GM19025 (cell line): ENCODE data around the gene TNPO1.

Experiments
- ATAC-seq: cut with Tn5 transposase; IDR thresholded peaks from one replicate; pipeline ENCODE4 v1.9.1; 2021; ENCODE audit warnings: mild to moderate bottlenecking, low read depth, moderate library complexity; ENCODE audit not compliant: unreplicated experiment

Gene TNPO1

DNA sequence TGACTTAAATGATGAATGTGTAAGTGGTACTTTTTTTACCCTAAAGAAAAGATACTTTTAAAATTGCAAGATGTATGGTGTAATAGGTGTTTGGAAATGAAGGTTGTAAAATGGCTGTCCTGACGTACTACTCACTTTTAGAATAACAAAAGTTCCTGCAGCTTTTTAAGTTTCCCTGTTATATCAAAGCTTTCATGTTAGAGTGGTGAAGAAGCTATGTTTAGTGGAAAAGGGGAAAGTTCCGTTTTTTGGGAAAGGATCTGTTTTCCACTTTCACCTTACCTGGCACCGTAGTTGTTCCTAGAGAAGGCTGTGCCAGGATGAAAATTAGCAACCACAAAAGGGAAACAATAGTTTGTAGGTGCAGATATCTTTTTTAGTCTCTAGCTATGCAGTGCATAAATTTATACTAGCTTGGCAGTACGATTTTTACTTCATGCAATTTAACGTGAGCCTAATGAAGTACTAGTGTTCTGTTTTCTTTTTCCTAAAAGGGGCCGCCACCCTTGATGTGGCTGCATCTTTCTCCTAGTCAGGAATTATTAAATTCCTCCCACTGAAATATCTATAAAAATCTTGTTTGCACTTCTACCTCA is 1.3 kb downstream of the TNPO1 start:
- ATAC-seq = no peak

DNA sequence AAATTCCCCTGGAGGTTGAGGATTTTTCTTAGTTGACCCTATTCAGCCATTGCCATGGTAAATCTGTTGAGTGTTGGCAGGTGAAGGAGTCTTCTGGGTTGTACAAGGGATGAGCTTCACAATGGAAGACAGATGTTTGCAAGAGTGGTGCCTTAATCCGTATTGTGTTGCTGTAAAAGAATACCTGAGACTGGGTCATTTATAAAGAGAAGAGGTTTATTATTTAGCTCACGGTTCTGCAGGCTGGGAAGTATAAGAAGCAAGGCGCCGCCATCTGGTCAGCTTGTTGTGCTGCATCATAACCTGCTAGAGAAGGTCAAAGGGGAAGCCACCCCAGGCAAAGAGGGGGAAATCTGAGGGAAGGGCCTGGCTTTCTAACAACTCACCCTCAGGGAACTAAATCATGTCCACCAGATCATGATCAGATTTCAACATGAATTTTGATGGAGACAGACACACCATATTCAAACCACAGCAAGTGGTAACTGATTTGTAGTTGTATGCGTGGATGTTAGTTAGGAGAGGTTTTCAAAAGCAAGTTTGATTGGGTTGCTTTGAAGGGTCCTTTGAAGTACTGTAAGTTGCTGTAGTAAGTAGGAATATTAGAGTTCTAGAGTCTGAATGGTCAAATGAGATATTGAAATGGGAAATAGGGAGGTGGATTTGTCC is 2.5 kb downstream of the TNPO1 start:
- ATAC-seq = no peak

DNA sequence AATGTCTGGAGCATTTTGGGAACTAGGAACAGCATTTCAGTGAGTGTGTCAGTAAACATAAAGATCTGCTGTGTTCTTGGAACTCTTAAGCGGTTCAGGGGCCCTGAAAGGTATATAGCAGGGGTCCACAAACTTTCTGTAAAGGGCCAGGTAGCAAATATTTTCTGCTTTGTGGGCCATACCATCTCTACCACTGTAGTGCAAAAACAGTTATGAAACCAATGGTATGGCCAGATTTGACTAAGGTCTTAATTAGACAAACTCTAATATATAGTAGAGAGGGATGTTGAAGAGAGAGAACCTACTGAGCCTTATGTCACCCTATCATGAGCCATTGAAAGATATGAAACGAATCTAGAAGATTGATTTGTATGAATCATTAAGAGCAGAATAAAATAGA is 5.3 kb downstream of the TNPO1 start:
- no peak for ATAC-seq

DNA sequence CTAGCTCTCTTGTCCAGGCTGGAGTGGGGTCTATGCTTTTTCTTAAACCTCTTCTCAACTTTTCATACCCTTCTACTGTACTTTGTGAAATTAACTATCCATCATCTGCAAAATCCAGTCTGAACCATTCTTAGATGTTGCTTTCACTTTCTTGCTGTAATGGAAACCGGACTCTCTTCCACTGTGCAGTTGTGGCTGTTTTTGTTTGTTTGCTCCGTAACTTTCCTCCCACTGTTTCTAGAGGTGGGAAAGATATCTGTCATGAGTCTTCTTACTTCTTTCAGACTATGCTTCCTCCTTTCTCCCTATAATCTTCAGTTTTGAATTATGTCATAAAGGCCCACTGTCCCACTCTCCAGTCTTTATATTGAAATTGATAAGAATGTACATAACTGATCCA is 6.5 kb downstream of the TNPO1 start:
- ATAC-seq = no peak

DNA sequence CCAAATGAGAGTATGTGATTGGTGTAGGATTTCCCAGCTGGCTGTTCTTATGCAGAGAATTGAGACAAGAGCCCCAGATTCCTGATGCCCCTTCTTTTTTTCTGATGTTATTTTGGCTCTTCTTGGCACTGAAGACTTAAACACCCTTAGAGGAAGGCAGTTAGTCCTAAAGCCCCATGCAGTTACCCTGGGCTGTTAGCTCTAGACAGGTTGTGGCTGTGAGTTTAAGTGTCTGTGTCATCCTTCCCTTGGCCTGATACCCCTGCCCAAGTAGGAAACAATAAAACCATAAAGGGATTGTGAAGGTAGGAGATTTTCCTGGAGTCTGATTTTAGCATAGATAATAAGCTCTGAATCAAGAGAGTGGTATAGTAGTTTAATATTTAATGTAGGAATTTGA is 13.2 kb downstream of the TNPO1 start:
- ATAC-seq = no peak

DNA sequence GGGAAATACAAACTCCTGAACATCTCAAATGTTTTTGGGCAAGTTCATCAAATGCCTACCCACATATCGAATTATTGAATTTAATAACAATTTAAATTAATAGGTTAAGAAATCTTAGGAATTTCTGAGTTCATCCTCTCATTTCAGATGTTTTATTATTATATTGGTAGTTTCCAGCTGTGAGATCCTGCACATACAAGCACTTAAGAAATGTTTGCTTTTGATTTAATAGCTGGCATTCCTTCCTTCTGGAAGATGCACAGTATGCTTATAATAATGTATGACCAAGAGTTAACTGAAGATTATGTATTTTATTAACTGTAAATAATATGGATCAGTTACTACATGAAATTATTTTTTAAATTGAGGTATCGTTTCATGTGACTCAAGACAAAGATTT is 13.9 kb downstream of the TNPO1 start:
- no peak for ATAC-seq

DNA sequence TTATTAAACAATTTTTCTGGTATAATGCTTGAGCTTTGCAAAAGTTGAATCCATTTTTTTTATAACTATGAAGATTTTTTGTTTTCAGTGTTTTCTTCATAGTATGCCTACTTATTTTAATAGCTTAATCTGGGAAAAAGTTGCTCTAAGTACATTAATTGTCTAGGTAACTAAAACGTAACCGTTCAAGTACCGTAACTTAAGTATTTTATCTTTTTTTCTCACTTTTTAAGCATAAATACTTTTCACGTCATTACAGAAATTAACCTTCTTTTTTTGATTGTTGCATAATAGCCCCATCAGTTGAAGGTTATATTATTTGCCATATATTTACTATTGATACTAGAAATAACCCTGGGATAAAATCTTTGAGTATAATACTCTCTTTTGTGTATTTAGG is 15.2 kb downstream of the TNPO1 start:
- no peak for ATAC-seq

DNA sequence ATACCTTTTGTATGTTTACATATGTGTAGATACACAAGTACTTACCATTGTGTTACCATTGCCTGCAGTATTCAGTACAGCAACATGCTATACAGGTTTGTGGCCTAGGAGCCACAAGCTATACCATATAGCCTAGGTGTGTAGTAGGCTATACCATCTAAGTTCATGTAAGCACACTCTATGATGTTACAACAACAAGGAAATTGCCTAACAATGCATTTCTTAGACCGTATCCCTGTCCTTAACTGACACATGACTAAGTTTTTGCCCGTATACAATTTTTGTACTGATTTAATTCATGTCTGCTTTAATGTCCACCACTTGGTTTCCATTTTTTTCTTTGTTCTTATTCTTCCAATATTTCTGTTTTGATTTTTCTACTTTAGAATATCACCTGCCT is 18.5 kb downstream of the TNPO1 start:
- no peak for ATAC-seq

DNA sequence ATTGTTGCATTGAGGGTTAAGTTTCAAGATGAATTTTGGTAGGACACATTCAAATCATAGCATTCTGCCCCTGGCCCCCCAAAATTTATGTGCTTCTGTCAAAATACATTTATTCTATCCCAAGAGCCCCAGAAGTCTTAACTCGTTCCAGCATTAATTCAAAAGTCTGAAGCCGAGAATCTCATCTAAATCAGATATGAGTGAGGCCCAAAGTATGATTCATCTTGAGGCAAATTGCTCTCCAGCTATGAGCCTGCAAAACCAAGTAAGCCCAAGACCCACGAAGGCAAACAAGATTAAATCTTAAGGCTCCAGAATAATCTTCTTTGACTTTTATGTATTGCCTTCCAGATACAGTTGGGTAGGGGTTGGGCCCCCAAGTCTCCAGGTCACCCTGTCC is 19.2 kb downstream of the TNPO1 start:
- ATAC-seq = no peak

DNA sequence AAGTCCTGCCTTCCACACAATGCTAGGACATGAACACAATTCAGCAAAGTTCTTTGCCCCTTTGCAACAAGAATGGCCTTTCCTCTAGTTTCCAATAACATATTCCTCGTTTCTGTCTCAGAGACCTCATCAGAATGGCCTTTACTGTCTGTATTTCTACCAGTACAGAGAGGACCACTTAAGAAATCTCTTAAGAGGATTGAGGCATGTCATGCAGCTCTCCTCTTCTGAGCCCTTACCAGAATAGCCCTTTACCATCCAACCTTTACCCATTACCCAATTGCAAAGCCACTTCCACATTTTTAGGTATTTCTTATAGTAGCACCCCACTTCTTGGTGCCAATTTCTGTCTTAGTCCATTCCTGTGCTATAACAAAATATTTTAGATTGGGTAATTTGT is 20.3 kb downstream of the TNPO1 start:
- ATAC-seq = no peak

DNA sequence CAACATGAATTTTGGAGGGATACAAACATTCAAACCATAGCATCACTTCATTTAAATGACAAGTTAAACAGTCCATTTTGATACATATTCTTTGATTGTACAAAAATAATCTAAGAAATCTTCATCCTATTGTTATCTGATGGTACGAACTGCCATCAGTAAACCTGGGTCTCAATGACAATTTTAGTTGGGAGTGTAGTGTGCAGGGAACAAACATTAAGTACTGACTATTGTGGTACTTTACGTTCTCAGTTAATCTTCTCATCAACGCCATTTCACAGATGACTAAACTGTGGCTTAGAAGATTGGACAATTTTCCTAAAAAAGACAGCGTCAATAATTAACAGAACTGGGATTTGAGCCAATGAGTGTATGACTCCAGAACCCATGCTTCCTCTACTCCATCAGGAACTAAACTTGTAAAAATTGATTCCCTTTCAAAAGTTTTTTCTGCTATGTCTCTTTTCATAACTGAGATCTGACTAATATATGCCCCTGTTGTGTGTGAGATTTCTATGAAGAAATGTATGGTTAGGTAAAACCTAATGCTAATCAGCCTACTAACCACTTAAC is 21.1 kb downstream of the TNPO1 start:
- ATAC-seq = no peak

DNA sequence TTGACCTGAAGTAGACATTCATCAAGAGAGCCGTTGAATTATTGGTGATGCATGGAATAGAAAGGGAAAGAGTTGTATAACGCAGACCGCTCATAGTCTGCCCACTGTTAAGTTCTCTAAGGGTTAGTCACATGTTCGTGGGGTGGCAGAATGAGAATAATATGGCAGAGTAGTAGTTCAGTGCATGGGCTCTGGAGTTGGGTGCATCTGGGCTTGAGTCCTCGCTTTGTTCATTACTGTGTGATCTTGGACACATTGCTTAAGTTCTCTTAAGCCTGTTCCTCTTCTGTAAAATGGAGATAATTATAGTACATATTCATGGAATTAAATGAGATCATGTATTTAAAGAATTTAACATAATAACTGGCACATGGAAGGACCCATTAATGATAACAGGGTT is 23.6 kb downstream of the TNPO1 start:
- no peak for ATAC-seq

DNA sequence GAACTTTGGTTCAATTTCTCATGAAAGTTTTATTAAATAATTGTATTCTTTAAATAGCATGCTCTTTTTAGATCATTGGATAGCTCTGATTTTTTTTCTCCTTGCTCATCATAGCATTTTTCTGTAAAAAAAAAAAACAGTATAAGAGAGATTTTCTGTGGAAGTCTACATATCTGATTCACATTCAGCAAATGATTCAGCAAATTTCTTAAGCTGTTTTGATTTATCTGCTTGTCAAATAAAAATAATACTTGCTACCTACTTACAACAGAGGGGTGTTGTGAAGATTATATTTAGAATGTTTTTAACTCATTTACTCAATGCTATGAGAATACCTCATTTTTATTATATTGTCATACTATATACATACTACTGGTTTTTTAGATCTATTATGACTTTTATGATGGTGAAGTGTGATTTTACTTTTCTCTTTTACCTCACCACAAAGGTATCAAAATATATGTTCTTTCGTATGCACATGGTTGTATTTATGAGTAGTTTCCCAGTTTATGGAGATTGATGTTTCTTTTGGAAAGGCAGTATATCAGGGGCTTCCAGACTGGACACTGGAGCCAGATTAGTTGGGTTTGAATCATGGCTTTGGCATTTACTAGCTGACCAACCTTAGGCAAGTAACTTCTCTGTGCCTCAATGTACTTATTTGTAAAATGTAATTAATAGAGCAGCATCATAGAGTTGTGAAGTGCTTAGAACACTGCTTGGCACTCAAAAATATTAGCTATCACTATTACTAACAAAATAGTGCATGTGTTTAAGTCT is 25.5 kb downstream of the TNPO1 start:
- ATAC-seq = no peak

DNA sequence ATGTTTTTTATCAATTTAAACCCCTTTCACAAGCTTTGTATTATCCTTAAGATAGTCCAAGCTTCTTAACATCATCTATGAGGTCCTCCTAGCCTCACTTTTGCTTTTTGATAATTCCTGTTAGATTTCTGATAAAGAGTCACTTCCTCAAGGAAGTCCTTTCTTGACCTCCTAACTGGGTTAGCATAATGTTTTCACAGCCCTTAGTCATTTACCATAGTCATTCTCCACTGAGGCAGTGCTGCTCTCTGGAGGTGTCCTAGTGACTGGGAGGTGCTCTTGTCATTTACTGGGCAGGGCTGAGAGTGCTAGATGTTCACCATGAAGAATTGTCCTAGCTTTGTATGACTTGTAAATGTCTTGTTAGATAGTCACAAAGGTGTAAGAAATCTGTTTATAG is 26.4 kb downstream of the TNPO1 start:
- no peak for ATAC-seq

DNA sequence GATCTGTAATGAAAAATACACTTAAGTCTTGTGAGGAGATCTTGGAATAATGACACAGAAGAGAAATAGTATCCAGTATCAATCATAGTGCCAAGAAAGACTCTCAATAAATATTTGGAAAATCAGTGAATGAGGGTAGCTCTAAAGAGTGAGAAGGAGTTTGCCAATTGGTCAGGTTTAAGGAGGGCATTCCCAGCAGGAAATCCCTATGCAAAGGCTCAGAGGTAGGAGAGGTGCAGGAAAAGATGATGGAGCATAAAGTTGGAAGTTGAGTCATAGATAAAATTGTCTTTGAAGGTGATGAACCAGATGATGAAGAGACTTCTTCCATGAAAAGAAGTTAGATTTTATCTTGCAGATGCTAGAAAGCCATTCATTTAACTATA is 27.8 kb downstream of the TNPO1 start:
- ATAC-seq = no peak

DNA sequence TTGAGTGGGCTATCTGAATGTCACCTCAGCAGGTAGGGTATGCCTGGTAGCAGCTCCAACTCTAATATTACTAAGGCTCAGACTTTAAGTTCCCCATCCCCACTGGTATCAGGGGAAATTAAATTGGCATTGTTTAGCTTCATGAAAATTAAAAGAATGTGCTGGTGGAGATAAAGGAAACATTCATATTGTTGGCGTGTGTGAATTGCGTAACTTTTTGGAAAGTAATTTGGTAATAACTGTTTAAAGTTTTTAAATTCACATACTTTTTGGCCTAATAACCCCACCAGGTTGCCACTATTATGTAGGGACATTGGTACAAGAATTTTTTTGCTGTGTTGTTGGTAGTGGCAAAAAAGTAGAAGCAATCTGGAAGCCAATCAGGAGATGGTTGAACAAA is 29.4 kb downstream of the TNPO1 start:
- no peak for ATAC-seq

DNA sequence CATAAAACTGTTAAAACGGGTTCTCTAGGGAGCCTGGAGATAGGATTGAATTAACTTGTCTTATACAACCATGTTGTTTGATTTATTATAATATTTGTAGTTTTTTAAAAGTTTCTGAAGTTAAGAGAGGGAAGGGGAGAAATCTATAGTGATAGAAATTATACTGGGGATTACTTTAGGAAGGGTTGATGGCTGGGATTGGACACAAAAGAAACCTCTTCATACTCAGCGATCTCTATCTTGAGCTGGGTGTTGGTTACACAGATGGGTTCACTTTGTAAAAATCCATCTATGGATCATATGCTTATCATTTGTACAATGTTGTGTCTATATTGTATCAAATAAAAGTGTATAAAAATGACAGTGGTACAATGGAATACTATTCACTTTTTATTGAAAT is 30.0 kb downstream of the TNPO1 start:
- no peak for ATAC-seq

DNA sequence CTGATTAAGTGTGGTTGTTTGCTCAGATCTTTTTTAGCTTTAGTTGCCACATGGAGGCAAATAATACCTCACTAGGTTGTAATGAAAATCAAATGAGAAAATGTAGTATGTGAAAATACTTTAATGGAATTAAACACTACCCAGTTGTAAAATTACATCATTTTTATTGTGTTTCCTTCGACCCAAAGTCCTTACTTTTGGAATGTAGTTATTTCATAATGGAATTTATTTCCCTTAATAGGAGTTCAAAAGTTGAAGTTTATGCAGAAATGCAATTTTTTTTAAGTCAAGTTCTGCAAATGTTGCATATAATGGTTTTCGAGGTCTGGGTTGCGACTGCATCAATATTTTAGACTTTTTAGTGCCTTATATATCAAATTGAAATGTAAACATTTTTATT is 31.0 kb downstream of the TNPO1 start:
- ATAC-seq = no peak

DNA sequence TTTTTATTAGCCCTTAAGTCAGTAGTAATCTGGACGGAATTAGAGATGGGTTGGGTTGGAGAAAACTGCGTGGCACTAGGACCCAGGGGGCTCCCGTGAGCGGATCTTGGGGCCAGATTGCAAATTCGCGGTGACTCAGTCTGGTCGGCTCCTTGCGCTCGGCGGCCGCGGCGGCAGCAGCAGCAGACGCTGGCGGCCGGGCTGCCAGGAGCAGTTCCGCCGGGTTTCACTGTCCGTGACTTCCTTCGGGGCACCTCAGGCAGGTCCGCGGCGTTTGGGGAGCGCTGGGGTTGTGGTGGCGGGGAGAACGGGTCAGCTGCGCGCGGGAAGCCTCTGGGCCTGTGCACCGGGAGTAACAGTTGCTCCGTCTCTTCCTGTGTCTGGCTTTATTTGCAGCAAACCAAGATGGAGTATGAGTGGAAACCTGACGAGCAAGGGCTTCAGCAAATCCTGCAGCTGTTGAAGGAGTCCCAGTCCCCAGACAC is 31.6 kb downstream of the TNPO1 start:
- peak; percentile 67 for ATAC-seq

DNA sequence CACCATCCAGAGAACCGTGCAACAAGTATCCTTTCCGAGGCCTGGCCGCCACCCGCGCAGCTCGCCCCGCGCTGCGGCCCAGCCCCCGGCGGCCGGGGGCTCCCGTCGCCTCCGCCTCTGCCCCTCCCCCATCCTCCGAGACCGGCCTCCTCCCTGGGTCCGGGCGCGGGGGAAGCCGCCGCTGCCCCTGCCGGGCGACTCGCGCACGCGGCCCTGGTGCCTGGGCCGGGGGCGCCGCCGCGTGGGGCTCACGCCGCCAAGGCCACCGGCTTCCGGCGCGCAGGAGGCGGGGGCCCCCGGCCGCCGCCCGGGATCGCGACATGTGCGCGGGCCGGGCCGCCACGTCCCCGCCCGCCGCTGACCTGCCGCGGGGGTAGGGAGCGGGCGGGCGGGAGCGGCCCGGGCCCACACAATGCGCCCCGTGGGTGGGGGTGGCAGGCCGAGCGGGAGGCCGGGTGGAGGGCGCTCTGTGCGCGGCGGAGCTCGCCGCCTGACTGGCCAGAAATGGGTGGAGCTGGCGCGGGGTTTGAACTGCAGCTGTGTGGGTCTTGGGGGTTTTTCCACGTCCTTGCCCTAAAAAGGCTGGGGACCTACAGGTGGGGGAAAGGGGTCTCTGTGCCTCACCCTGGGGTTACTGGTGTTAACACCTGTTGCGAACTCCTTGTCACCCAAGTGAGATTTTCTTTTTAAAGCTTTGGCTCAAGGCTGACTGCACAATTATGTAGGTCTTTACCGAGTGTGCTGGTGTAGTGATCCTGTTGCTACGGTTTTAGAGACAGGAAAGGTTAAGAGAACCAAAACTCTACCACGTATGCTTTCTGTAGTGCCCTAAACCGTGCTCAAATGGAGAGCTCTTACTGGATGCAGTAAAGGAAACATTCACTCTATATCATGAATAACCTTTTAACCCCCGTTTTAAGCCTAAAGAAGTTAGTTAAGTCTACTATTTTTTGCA is 32.3 kb downstream of the TNPO1 start:
- peak; percentile 55 for ATAC-seq
